GM06990 (cell line): Measurements from ENCODE around the gene TGFBR3.

Experiments
- DNase-seq: peaks from one replicate; pipeline ENCODE4 v3.0.0-alpha.2; 2011; ENCODE audit not compliant: insufficient read length; ENCODE audit errors: extremely low read depth
- H3K27me3 ChIP-seq: replicated peaks from 2 replicates; pipeline ENCODE4 v1.6.0; 2011; ENCODE audit warnings: low read length; ENCODE audit not compliant: control insufficient read depth, insufficient read depth
- H3K36me3 ChIP-seq: 2 replicates; pipeline ENCODE4 v1.5.1; 2011; ENCODE audit warnings: low read length; ENCODE audit not compliant: control insufficient read depth, insufficient read depth
- H3K4me3 ChIP-seq: replicated peaks from 2 replicates; pipeline ENCODE4 v1.5.1; 2011; ENCODE audit warnings: low read depth, mild to moderate bottlenecking, control low read depth, low read length
- TF ChIP-seq, protein P1 (sequence below): IDR thresholded peaks from 2 replicates; pipeline ENCODE4 v1.5.1; 2011; ENCODE audit warnings: low read length, control low read depth, mild to moderate bottlenecking, inconsistent platforms; ENCODE audit not compliant: insufficient read depth, poor library complexity, severe bottlenecking

TGFBR3 gene

DNA sequence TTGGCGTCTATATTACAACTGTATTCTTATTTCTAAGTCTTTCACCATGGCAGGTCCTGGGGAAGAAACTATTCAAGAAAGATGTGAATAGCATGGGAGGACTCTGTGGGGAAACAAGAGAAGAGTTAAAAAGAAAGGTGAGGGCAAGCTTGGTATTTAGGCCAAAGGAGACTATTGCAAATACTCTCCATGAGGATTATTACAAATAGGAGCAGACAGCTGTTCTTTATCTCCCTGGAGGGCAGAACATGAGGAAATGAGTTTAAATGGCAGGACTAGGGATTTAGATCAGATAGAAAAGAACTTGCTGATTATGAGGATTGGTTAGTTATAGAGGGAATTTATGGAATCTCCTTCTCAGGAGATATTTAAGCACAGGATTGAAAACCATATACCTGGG is 198.5 kb downstream of the TGFBR3 start:
- no peak for DNase-seq
- Histone ChIP-seq H3K4me3 (no peak overlapping the region), H3K36me3 (peaks cover 2% of the 10 kb centered on the region; the same call in 1 of the 2 replicates), H3K27me3 (no peaks in the 10 kb centered on the region)
- TF ChIP-seq, protein P1, sequence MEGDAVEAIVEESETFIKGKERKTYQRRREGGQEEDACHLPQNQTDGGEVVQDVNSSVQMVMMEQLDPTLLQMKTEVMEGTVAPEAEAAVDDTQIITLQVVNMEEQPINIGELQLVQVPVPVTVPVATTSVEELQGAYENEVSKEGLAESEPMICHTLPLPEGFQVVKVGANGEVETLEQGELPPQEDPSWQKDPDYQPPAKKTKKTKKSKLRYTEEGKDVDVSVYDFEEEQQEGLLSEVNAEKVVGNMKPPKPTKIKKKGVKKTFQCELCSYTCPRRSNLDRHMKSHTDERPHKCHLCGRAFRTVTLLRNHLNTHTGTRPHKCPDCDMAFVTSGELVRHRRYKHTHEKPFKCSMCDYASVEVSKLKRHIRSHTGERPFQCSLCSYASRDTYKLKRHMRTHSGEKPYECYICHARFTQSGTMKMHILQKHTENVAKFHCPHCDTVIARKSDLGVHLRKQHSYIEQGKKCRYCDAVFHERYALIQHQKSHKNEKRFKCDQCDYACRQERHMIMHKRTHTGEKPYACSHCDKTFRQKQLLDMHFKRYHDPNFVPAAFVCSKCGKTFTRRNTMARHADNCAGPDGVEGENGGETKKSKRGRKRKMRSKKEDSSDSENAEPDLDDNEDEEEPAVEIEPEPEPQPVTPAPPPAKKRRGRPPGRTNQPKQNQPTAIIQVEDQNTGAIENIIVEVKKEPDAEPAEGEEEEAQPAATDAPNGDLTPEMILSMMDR = no peak

DNA sequence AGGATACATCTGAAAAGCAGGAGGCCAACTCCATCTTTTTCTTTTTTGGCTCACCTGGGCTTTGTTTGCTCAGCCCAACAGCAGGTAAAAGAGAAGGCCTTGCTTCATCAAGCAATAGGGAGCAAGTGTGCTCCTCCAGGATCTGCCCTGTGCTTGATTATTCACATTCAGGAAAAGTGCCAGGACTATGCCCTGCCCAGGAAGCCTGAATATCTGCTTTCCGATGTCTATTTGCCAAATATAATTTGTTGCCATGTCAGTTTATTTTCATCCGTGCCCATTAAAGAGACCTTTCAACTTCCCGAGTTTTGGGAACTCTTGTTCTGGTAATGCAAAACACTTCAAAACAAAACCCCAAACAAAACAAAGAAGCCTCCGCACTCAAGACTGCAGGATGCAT is 200.0 kb downstream of the TGFBR3 start:
- DNase-seq = no peak

DNA sequence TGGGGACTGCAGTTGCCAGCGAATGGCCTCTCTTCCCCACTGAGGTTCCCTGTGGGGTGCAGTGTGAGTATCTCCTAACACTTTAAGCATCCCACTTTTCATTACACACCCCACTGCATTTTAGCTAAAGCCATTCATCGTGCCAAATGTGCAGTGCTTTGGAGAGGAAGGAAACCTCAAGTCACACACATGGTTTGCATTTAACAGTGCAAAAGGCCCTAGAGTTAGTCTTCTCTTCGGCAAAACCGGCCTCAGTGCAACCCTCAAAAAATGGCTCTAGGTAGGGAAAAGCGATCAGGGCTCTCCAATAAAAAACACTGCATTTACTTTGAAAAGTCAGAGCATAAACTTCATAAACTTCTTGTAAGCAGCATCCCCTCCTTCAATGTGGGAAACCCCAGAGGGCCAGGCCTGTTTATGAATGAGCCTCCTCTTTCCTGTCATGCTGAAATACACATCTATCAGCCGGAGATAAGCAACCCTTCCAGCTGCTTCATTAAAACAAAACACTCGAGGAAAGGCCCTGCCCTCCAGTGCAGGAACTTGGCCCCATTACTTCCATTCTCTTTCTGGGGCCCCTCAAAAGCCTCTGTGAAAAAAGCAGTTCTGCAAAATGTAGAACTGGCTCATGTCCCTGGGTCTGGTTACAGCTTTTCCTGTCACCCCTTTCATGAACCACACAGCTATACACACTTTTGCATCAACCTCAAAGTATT is 201.3 kb downstream of the TGFBR3 start:
- Histone ChIP-seq H3K4me3 (no peak overlapping the region), H3K36me3 (peaks cover 2% of the 10 kb centered on the region; the same call in 1 of the 2 replicates), H3K27me3 (no peaks in the 10 kb centered on the region)
- TF ChIP-seq, protein P1 = no peak
- DNase-seq = no peak

More for the DNA sequence above, 200.0 kb downstream of the TGFBR3 start:
- Histone ChIP-seq H3K36me3 (peaks cover 2% of the 10 kb centered on the region; the same call in 1 of the 2 replicates), H3K4me3 (no peak overlapping the region), H3K27me3 (no peaks in the 10 kb centered on the region)
- TF ChIP-seq, protein P1 = no peak

DNA sequence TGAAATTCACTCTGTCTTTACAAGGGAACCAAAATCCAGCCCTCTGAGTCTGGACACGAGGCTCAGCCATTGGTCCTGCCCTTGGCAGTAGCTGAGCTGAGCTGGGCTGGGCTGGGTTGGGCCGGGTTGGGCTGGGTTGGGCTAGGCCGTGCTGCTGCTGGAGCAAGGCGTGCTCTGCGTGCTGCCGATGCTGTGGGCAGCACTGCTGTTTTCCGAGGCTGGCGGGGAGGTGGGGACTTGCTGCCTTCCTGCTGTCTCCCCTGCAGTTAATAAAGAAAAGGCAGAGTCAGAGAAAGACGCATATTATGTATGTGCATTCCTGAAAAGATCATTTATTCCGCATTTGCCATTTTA is 202.4 kb downstream of the TGFBR3 start:
- DNase-seq = no peak
- Histone ChIP-seq H3K36me3 (peaks cover 2% of the 10 kb centered on the region; the same call in 1 of the 2 replicates), H3K27me3 (no peaks in the 10 kb centered on the region), H3K4me3 (no peak overlapping the region)
- TF ChIP-seq, protein P1 = no peak

DNA sequence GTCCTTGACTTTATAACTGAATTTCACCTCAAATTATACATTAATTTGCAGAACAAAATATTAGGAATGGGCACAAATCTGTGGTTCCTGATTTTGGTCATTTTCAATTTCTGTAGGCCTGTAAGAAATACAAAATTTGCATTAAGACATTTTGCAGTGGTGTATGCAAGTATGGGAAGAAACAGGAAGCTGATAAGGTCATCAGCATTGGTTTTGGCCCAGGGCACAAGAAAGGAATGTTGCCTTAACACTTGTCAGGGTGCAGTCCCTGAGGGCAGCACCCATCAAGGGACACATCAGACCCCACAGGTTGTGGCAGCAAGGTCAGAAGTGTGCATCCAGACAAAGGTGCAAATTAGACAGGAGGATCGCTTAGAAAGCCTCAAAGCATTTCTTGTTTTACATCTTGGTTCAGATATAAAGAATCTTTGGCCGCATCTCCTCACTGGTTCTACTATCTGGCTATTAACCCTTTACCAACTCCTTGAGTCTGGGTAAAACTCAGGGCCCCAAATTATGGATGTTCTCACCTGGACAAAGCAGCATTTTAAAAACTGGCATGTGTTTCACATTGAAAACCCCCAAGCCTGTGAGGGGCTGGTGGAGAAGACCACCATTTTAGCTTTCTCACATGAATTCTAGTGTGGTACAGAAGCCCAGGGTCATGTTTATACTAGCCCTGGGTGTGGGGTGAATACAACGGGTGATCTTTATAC is 202.9 kb downstream of the TGFBR3 start:
- H3K4me3 ChIP-seq = no peak overlapping the region
- TF ChIP-seq, protein P1 = no peak

More for the DNA sequence above, 202.9 kb downstream of the TGFBR3 start:
- Histone ChIP-seq H3K36me3 (peaks cover 2% of the 10 kb centered on the region; the same call in 1 of the 2 replicates), H3K27me3 (no peaks in the 10 kb centered on the region)
- DNase-seq = no peak
